GM12801 (cell line): ENCODE data around the gene PIK3CD.

ENCODE experiments used
- TF ChIP-seq, protein P1 (sequence below): IDR thresholded peaks from one replicate; pipeline ENCODE4 v1.5.1; 2011; ENCODE audit warnings: control low read depth; ENCODE audit not compliant: insufficient read length; ENCODE audit errors: extremely low read depth

The PIK3CD gene

DNA sequence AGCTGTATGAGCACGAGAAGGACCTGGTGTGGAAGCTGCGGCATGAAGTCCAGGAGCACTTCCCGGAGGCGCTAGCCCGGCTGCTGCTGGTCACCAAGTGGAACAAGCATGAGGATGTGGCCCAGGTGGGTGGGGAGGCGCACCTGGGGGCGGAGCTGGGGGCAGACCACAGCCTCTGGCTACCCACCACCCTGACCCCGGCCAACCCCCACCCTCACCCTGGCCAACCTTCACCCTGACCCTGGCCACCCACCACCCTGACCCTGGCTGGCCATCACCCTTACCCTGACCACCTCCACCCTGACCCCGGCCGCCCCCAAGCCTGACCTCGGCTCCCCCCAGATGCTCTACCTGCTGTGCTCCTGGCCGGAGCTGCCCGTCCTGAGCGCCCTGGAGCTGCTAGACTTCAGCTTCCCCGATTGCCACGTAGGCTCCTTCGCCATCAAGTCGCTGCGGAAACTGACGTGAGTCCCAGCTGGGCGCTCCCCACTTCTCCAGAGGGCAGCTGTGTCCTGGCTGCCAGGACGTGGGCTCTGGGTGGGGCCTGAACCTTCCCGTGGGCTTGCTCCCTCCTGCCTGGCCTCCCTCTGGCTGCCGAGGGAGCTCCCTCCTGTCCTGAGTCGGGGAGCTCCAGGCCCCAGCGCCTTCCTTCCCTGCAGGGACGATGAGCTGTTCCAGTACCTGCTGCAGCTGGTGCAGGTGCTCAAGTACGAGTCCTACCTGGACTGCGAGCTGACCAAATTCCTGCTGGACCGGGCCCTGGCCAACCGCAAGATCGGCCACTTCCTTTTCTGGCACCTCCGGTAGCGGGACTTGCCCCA, 69.5 kb downstream of the PIK3CD start:
- TF ChIP-seq, protein P1, sequence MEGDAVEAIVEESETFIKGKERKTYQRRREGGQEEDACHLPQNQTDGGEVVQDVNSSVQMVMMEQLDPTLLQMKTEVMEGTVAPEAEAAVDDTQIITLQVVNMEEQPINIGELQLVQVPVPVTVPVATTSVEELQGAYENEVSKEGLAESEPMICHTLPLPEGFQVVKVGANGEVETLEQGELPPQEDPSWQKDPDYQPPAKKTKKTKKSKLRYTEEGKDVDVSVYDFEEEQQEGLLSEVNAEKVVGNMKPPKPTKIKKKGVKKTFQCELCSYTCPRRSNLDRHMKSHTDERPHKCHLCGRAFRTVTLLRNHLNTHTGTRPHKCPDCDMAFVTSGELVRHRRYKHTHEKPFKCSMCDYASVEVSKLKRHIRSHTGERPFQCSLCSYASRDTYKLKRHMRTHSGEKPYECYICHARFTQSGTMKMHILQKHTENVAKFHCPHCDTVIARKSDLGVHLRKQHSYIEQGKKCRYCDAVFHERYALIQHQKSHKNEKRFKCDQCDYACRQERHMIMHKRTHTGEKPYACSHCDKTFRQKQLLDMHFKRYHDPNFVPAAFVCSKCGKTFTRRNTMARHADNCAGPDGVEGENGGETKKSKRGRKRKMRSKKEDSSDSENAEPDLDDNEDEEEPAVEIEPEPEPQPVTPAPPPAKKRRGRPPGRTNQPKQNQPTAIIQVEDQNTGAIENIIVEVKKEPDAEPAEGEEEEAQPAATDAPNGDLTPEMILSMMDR = no peak

DNA sequence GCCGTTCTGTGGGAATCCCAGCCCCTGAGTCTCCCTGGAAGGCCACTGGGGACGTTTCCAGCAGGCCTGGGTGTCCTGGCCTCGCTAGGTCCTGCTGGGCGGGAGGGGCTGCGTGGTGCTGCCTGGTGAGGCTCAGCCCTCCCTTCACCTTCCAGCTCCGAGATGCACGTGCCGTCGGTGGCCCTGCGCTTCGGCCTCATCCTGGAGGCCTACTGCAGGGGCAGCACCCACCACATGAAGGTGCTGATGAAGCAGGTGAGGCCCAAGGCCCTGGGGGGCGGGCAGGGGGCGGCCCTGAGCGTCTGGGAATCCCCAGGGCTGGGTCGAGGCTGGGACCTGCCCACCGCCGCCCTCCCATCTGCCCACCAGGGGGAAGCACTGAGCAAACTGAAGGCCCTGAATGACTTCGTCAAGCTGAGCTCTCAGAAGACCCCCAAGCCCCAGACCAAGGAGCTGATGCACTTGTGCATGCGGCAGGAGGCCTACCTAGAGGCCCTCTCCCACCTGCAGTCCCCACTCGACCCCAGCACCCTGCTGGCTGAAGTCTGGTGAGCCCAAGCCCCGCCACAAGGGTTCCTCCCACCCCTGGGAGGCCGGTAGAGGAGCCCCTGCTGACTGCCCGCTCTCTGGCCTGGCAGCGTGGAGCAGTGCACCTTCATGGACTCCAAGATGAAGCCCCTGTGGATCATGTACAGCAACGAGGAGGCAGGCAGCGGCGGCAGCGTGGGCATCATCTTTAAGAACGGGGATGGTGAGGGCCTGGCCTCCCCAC, 70.3 kb downstream of the PIK3CD start:
- TF ChIP-seq, protein P1 = no peak

DNA sequence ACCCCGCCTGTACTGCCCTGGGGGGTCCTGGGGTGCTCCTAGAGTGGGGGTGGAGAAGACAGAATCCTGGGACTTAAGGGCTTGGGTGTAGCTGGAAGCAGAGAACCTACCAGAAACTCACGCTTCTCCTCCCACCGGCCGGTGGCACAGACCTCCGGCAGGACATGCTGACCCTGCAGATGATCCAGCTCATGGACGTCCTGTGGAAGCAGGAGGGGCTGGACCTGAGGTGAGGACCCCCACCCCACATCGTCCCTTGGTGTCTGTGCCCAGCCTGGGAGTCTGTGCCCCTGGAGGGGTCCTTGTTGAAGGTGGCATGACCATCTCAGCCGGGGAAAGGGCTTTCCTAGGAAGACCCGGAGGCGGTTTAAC, 70.8 kb downstream of the PIK3CD start:
- TF ChIP-seq, protein P1 = no peak

DNA sequence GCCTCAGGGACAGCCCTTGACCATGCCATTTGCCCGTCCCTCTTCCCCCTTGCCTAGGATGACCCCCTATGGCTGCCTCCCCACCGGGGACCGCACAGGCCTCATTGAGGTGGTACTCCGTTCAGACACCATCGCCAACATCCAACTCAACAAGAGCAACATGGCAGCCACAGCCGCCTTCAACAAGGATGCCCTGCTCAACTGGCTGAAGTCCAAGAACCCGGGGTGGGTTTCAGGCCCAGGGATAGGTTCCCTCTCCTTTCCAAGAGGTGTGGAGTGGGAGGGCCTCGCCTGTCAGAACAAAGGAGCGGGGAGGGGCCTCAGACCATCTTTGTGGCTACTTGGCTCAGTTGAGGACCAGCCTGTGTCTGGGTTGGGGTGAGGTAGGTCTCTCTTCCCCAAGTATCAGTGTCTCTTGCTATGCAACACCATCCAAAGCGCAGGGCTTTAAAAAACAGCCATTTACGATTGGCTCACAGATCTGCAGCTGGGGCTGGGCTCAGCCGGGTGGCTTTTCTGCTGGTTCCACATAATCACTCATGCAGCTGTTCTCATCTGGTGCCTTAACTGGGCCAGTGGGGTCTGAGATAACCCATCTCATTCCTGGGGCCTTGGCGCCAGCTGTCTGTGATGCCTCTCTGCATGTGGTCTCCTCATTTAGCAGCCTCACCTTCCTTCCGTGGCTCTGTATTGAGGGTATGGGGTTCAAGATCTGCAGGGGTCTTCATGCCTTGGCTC, 71.7 kb downstream of the PIK3CD start:
- TF ChIP-seq, protein P1 = no peak

DNA sequence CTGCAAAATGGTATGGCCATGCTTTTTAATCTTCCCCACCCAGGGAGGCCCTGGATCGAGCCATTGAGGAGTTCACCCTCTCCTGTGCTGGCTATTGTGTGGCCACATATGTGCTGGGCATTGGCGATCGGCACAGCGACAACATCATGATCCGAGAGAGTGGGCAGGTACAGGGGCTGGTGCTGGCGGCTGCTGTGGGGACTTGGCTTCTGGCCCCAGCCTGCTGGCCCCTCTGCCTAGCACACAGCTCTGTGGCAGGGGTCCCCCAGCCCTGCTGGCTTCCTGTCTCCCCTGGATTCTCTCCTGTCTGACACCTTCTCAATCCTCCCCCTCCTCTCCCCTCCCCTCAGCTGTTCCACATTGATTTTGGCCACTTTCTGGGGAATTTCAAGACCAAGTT, 72.4 kb downstream of the PIK3CD start:
- TF ChIP-seq, protein P1 = no peak

DNA sequence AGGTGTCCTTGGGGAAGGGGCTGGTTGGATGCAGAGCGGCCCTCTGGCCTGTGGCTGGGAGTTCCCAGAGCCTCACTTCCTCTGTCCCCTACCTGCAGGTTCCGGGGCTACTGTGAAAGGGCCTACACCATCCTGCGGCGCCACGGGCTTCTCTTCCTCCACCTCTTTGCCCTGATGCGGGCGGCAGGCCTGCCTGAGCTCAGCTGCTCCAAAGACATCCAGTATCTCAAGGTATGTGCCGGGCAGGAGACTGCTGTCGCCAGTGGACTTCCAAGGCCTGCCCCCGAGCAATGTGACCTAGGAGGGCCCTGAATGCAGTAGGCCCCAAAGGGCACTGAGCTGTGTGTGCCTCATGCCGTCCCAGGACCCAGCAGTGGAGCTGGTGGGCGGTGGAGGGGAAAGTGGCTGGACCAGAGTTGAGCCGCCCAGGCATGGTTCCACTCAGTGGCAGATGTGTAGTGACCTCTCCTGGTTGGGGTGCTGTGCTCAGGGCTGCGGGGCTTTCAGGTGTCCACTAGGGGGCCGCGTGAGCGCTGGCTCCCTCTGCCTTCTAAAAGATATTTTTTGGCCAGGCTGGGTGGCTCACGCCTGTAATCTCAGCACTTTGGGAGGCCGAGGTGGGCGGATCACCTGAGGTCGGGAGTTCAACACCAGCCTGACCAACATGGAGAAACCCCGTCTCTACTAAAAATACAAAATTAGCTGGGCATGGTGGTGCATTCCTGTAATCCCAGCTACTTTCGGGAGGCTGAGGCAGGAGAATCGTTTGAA, 73.4 kb downstream of the PIK3CD start:
- TF ChIP-seq, protein P1 = no peak
